Tibial nerve (tissue), 3 donors: ENCODE results near the gene TEX26.

Experiments
- POLR2A ChIP-seq, 2 donors: fragments of 450-650 bp; IDR thresholded peaks; one replicate each; pipeline ENCODE4 v1.6.1; 2017; ENCODE audit warnings: antibody characterized with exemption in 2 of 2, mild to moderate bottlenecking in 2 of 2, moderate library complexity in 2 of 2
- TF ChIP-seq, protein P1 (sequence below), 5 experiments: fragments of 200-600 bp in 3 of 5; fragments of 450-650 bp in 2 of 5; sonication (generic) in 3 of 5; IDR thresholded peaks; one replicate each; pipeline ENCODE4 v1.5.1; 2016 to 2019; ENCODE audit warnings: antibody characterized with exemption in 5 of 5, mild to moderate bottlenecking in 3 of 5, moderate library complexity in 2 of 5

DNA sequence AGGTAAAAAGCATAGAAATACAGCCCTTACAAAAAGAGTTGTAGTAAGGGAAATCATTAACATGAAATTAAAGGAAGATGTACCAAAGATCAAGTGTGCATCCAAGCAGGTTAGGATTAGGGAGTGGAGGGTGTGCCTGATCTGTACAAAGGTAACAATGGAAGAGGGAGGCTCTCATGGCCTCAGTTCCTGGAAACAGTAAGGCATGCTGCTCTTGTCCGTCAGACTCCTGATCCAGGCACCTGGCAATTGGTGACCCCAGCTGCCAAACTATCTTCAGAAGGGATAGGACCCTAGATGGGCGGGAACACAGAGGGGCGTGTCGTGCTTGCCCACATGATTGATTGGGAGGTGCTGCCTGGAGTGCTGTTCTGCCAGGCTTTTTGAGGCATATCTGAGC lies 4.5 kb downstream of the TEX26 start:
- TF ChIP-seq, protein P1, sequence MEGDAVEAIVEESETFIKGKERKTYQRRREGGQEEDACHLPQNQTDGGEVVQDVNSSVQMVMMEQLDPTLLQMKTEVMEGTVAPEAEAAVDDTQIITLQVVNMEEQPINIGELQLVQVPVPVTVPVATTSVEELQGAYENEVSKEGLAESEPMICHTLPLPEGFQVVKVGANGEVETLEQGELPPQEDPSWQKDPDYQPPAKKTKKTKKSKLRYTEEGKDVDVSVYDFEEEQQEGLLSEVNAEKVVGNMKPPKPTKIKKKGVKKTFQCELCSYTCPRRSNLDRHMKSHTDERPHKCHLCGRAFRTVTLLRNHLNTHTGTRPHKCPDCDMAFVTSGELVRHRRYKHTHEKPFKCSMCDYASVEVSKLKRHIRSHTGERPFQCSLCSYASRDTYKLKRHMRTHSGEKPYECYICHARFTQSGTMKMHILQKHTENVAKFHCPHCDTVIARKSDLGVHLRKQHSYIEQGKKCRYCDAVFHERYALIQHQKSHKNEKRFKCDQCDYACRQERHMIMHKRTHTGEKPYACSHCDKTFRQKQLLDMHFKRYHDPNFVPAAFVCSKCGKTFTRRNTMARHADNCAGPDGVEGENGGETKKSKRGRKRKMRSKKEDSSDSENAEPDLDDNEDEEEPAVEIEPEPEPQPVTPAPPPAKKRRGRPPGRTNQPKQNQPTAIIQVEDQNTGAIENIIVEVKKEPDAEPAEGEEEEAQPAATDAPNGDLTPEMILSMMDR (IDR thresholded peaks at IDR 0.05) = no peak
- no peak for TF ChIP-seq POLR2A (IDR thresholded peaks at IDR 0.05)
